Activated T-cell treated with anti-CD3 and anti-CD28 coated beads for 1 hour (primary cell): ENCODE data around the gene HSPA4L.
A peak's percentile ranks its signal among the peaks of the same experiment; 100 is the strongest.

ENCODE experiments used
- DNase-seq: peaks from one replicate; pipeline ENCODE4 v3.0.0-alpha.2; 2020; ENCODE audit warnings: low read depth

The HSPA4L gene

DNA sequence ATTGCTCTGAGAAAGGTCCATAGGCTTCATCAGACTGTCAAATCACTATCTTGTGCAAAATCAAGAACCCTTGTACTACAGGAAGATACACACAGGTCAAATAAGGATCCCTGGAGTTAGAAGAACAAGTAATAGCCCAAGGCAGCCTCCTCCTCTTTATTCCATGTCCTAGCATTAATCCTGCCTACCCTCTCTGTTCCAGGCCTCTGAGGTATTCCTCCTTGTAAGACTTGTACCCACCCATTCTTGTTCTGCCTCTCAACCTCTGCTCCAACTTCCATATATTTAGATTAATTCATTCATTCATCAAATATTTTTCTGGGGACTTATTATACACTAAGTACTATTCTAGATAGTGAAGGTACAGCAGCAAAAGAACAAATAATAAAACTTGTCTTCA lies 88.2 kb downstream of the HSPA4L start:
- DNase-seq, result no peak

DNA sequence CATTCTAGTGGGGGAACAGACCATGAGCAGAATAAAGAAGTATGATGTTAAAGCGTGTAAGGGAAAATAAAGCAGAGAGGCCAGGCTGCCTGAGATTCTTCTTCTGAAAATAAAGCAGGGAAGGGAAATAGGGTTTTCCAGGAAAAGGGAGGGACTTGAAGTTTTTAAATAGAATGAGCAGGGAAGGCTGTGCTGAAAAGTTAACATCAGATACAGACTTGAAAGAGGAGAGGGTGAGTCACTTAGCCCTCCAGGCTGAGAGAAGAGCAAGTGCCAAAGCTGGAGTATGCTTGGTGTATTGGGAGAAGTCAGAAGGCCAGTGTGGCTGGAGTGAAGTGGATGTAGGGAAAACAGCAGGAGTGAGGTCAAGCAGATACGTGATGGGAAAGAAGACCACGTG lies 88.6 kb downstream of the HSPA4L start:
- no peak for DNase-seq

DNA sequence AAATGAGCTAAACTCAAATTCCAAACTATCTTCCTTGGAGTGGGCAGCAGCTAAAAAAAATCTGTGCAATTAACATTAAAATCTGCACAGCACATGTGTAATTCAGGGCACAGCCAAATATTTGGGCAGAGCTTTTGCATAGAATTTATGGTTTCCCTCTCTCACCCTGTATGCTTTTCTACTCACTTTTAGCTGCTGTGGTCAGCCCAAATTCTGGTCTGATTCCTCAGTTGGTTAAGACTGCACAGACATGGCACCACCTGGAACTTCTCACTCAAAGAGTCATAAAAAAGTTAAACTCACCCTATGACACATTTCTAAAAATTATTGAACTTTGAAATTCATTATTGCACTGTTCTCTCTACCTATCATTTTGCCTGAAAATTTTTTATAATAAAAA lies 93.7 kb downstream of the HSPA4L start:
- no peak for DNase-seq

DNA sequence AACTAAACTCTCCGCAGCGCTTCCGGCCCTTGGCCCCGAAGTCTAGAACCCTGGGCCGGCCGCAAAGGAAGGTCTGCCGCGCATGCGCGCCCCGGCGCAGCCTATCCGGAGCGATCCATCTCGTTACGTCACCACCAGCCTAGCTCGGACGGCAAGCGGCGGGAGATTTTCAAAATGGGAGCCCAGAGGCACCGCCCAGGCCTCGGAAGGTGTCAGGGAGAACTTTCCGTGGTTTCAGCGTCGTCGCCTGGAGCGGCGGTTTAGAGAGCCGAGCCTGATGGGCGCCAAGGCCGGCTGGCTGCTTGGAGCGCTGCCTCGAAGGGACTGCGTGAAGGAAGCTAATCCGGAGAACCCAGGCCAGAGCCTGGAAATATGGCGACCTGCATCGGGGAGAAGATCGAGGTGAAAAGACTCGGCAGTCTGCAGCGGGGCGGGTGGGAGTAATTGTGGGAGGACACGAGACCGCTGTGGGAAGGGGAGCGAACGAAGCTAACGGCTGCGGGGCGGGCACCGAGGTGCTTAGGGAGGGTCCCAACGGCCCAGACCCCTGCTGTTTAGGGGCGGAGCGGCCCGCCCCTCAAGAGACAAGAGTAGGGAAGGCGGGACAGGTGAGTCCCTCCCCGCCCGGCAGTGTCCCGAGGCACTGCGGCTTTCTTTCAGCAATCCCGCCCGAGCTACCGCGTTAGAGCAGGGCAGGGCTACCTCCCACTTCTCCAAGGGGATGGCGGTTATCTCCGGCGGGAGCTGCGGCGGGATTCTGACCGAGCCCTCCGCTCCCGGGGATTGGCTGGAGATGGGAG lies 98.8 kb downstream of the HSPA4L start, which contains the start of gene PLK4:
Gene PLK4 (plus strand): TSS at position 131 of the 800 bp plus-strand sequence. CDS start 242 bp downstream, at position 373.
- peak; percentile 87 for DNase-seq

DNA sequence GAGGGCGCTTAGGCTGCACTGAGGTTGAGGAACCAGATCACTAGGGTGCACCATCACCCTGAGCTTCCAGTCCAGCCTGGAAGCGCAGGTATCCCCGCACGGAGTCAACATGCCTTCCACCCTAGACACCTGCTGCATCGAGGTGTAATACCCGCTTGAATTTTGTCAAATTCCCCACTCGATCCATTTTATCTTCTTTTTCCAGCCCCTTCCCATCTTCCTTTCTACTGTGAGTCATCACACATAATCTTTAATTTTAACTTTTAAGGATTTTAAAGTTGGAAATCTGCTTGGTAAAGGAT lies 99.4 kb downstream of the HSPA4L start:
- no peak for DNase-seq

DNA sequence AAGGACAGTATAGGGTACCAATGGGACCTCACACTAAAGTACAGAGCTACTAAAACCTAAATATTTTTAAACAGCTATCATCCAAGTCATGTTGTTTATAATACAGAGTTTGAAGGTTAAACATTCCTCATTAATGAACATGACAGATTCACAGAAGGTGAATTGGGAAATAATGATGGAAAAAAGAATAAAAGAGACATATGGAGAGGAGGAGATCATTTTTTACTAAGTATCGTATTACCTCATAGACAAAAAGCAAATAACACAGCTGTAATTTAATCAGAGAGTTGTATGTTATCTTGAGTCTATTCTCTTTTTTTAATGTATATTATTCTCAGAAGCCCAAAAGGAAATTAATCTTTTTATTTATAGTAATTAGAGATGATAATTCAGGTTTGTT lies 106.4 kb downstream of the HSPA4L start:
- no peak for DNase-seq

DNA sequence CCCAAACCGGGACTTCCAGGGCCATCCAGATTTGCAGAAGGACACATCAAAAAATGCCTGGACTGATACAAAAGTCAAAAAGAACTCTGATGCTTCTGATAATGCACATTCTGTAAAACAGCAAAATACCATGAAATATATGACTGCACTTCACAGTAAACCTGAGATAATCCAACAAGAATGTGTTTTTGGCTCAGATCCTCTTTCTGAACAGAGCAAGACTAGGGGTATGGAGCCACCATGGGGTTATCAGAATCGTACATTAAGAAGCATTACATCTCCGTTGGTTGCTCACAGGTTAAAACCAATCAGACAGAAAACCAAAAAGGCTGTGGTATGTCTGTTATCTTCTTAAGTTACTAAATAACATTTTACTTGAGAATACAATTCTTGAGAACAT lies 107.8 kb downstream of the HSPA4L start:
- no peak for DNase-seq
